ENCODE results near the gene NEDD4L.

- TF ChIP-seq CTCF (conservative IDR thresholded peaks at IDR 0.05 in 1 of 2, IDR thresholded peaks at IDR 0.05 in 1 of 2; ENCODE audit: extremely low read depth in 1 of 2, insufficient read depth in 1 of 2, low read depth in 1 of 2, low read length in 2 of 2): no peak
- no peak for TF ChIP-seq EZH2 (IDR thresholded peaks at IDR 0.05; ENCODE audit: borderline replicate concordance, low read length)
Measured at GRCh38 chr18:58438161-58438957, 394.3 kb downstream of the NEDD4L start.
